HG02981 (cell line): ENCODE measurements around the gene HOXD4.

Source experiments
- ATAC-seq: cut with Tn5 transposase; IDR thresholded peaks from one replicate; pipeline ENCODE4 v1.9.1; 2021; ENCODE audit warnings: mild to moderate bottlenecking, moderate library complexity; ENCODE audit not compliant: unreplicated experiment

HOXD4 gene

DNA sequence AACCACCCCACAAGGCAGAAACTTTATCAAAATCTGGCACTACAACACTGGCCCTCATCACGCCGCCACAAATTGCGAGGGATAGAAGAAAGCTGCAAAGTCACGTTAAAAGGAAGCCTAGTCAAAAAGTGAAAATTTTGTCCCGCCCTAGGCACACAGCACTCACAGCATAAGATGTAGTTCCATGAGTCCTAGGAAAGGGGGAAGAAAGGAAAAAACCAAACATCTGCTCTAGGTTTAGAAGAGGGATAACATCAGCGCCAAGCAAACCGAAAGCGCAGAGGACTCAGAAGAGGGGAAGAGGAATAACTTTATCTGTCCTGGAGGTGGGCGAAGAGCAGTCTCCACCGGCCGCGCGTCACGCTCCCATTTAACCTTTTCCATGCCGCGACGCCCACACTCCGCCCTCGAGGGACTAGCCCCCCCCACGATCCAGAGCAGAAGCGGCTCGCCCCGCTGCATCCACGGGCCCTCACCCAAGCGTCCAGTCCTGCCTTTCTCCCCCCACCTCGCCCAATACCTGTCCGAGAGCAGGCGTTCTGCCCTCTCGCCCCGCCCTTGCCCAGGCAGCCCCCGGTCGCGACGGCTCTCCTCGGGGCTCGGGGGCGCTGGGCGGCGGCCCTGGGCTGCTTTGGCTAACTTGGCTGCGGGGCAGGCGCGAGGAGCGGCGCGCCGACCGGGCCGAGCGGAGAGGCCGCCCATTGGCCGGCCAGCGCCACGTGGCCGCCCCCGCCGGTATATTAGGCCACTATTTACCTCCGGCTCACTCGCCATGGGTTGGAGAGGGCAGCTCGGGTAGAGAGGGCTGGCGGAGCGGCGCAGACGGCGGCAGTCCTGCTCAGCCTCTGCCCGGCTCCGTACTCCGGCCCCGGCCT is 36.8 kb downstream of the HOXD4 start, which contains the start of gene HOXD1:
Gene HOXD1, plus strand, starts transcription at position 770 of the 875 bp plus-strand sequence. CDS start 134 bp downstream, outside the sequence.
- ATAC-seq, result no peak

DNA sequence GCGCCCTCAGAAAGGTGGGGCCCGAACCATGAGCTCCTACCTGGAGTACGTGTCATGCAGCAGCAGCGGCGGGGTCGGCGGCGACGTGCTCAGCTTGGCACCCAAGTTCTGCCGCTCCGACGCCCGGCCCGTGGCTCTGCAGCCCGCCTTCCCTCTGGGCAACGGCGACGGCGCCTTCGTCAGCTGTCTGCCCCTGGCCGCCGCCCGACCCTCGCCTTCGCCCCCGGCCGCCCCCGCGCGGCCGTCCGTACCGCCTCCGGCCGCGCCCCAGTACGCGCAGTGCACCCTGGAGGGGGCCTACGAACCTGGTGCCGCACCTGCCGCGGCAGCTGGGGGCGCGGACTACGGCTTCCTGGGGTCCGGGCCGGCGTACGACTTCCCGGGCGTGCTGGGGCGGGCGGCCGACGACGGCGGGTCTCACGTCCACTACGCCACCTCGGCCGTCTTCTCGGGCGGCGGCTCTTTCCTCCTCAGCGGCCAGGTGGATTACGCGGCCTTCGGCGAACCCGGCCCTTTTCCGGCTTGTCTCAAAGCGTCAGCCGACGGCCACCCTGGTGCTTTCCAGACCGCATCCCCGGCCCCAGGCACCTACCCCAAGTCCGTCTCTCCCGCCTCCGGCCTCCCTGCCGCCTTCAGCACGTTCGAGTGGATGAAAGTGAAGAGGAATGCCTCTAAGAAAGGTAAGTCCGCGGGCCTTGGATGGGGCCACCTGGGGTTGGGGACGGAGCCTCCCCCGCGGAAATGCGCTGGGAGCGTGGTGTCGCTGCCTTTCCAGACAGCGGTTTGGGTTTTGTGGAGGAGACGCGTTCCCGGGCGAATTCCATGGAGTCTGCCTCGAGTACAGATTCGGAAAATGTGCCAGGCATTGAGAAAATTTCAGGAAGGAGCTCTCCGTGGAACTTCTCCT is 37.7 kb downstream of the HOXD4 start:
- ATAC-seq, result no peak

DNA sequence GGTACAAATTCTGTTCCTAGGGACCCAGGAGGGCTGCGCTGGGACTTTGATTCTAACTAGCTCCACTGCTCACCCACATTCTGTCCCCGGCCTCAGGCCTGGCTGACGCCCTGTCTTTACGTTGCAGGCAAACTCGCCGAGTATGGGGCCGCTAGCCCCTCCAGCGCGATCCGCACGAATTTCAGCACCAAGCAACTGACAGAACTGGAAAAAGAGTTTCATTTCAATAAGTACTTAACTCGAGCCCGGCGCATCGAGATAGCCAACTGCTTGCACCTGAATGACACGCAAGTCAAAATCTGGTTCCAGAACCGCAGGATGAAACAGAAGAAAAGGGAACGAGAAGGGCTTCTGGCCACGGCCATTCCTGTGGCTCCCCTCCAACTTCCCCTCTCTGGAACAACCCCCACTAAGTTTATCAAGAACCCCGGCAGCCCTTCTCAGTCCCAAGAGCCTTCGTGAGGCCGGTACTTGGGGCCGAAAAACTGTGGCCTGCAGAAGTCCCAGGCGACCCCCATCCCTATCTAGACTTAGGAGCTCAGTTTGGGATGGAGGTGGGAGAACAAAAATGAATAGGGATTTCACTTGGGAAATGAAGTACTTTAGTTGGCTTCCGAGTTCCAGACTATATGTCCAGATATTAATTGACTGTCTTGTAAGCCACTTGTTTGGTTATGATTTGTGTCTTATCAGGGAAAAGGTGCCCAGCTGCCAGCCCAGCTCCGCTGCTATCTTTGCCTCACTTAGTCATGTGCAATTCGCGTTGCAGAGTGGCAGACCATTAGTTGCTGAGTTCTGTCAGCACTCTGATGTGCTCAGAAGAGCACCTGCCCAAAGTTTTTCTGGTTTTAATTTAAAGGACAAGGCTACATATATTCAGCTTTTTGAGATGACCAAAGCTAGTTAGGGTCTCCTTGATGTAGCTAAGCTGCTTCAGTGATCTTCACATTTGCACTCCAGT is 38.6 kb downstream of the HOXD4 start:
- no peak for ATAC-seq

DNA sequence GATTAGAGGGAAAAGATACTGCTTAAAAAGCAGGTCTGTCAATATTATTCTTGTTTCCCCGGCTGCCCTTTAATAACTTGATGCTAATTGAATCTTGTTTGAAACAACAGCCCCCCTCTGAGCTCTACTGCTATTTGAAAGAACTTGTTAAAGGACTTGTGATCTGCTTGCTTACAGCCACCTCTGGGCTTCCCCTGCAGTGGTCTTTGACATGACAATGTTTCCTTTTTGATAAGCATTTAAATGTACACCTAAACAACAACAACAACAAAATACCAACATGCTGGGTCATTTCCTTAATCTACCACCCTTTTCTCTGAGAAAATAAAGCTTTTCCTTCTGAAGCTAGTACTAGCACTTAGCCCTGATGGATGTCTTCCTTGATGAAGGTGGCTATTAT is 41.0 kb downstream of the HOXD4 start:
- no peak for ATAC-seq

DNA sequence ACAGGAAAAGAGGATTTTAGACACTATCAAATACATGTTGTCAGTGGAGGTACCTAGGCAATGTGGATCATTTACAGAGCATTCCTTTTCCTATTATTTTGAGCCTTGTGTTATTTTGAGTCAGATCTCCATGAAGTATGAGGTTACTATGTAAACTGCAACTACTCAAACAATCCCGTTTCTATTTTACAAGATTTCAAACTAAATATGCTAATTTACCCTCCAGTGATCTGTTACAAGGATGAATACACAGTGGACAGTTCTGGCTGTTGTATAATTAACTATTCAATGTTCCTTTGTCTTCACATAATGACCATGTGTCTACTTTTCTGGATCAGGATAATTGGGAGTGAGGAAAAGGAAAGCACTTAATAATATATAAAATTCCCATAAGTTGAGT is 41.7 kb downstream of the HOXD4 start:
- ATAC-seq, result no peak

DNA sequence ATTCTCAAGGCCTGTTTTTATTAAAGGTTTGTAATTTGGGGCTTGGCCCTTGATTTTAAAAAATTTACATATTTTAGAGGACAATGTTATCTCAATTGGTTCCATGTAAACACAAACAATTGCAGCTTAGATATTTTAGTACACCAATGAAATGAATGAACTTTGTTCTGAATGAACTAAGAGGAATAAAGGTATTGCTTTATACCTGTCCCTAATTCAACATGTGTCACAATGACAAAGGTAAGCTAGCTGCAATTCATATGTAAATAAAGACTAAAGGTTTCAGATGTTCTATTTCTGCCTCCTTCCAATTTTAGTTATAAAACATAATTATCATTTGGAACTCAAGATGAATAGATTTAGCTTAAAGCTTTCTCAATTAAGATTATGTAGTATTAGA is 48.6 kb downstream of the HOXD4 start:
- no peak for ATAC-seq

DNA sequence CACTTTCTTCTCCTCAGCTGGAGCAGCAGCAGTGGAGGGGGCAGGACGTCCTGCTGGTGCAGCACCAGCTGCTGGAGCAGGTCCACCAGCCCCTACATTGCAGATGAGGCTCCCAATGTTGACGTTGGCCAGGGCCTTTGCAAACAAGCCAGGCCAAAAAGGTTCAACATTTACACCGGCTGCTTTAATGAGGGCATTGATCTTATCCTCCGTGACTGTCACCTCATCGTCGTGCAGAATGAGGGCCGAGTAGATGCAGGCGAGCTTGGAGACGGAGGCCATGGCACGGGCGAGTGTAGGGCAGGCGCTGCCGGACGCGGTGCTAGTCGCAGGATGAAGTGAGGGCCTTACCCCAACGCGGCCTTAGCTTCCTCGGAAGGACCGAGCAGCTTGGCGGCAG is 49.6 kb downstream of the HOXD4 start:
- ATAC-seq, result no peak

DNA sequence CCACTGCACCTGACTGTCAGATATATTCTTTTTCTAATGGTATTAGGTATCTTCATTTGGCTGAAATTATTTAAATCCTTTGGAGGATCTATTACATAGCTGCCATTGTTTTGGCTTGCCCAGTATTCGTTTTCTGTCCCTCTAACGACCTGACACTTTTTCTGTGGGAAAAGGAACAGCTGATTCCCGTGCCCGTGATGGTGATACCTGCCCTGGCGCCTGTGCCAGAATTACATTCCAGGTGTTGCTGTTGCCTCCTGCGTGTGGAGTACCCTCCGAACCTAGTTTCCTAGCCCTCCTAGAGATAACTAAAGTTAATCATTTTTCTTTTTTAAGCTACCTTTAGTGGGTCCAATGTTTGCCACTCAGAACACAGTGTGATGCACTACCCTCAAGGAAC is 51.1 kb downstream of the HOXD4 start:
- ATAC-seq, result no peak
